T-cell (primary cell): ENCODE results near the gene TKT. TPM values are rescaled to one million over a fixed set of nuclear protein-coding genes. Genes with fewer than 3 reads are reported as not detected.

Experiments used
- ATAC-seq, 4 experiments: fragments of 200-7000 bp in 3 of 4; fragments of 150-1000 bp in 1 of 4; cut with Tn5 transposase; replicated peaks in 1 of 4; 1 replicate in 3 of 4; 2 replicates in 1 of 4; pipeline ENCODE4 v1.10.0; 2021; ENCODE audit warnings: moderate library complexity in 3 of 4, mild to moderate bottlenecking in 2 of 4, moderate number of reproducible peaks in 1 of 4
- CTCF ChIA-PET, 2 donors: fragments of 300-600 bp; sonication (Branson Sonifier 250); formaldehyde crosslinking; loops; one replicate each; lab custom pipeline; 2022; ENCODE audit warnings: antibody characterized with exemption in 2 of 2; lab: Charles Lee
- POLR2A ChIA-PET, 2 donors: fragments of 300-600 bp; sonication (Branson Sonifier 250); formaldehyde crosslinking; loops; one replicate each; lab custom pipeline; 2022; ENCODE audit warnings: antibody characterized with exemption in 2 of 2; lab: Charles Lee
- DNase-seq, 35 experiments: peaks; one replicate each; pipeline versions ENCODE4 v3.0.0 to v3.0.0-alpha.2; 2013 to 2023
- H3K27ac ChIP-seq: one replicate; pipeline ENCODE4 v1.5.1; 2013; ENCODE audit warnings: low read length
- H3K27me3 ChIP-seq, 2 experiments: replicated peaks in 1 of 2; 1 replicate in 1 of 2; 2 replicates in 1 of 2; pipeline versions ENCODE4 v1.6.1 to v1.7.0; 2013; ENCODE audit warnings: low read length in 1 of 2, mixed read lengths in 1 of 2; ENCODE audit not compliant: control insufficient read depth in 2 of 2, insufficient read depth in 2 of 2; ENCODE audit errors: extremely low read depth in 1 of 2
- H3K36me3 ChIP-seq, 2 donors: 1 replicate in 1 of 2; 2 replicates in 1 of 2; pipeline versions ENCODE4 v1.6.1 to v1.7.0; 2013; ENCODE audit warnings: low read length in 1 of 2; ENCODE audit not compliant: control insufficient read depth in 2 of 2, insufficient read depth in 1 of 2; ENCODE audit errors: extremely low read depth in 1 of 2
- H3K4me1 ChIP-seq, 2 experiments: 1 replicate in 1 of 2; 2 replicates in 1 of 2; pipeline versions ENCODE4 v1.6.1 to v1.7.0; 2013; ENCODE audit warnings: low read length in 2 of 2, mixed read lengths in 1 of 2; ENCODE audit not compliant: insufficient read depth in 2 of 2, control insufficient read depth in 1 of 2; ENCODE audit errors: extremely low read depth in 1 of 2
- H3K4me3 ChIP-seq, 2 donors: 1 replicate in 1 of 2; 2 replicates in 1 of 2; pipeline versions ENCODE4 v1.5.1 to v1.7.0; 2013; ENCODE audit warnings: mild to moderate bottlenecking in 2 of 2, low read length in 1 of 2, moderate library complexity in 1 of 2; ENCODE audit not compliant: control insufficient read depth in 1 of 2; ENCODE audit errors: extremely low read depth in 1 of 2
- H3K9me3 ChIP-seq: 2 replicates; pipeline ENCODE4 v1.7.0; 2013
- H3K27ac Mint-ChIP-seq, 2 donors: one replicate each; pipeline ENCODE4 v1.8.0; 2020 to 2021; ENCODE audit warnings: mild to moderate bottlenecking in 2 of 2, mixed read lengths in 2 of 2
- H3K27me3 Mint-ChIP-seq, 2 donors: one replicate each; pipeline ENCODE4 v1.8.0; 2021 to 2022; ENCODE audit warnings: mixed read lengths in 2 of 2
- H3K36me3 Mint-ChIP-seq: one replicate; pipeline ENCODE4 v1.8.0; 2021; ENCODE audit warnings: mixed read lengths
- H3K4me1 Mint-ChIP-seq, 3 donors: one replicate each; pipeline ENCODE4 v1.8.0; 2020 to 2022; ENCODE audit warnings: mixed read lengths in 3 of 3, mild to moderate bottlenecking in 1 of 3
- H3K4me3 Mint-ChIP-seq, 3 donors: one replicate each; pipeline ENCODE4 v1.8.0; 2020 to 2022; ENCODE audit warnings: mild to moderate bottlenecking in 3 of 3, mixed read lengths in 3 of 3, moderate library complexity in 3 of 3
- H3K9me3 Mint-ChIP-seq, 3 donors: one replicate each; pipeline ENCODE4 v1.8.0; 2020 to 2022; ENCODE audit warnings: mixed read lengths in 3 of 3
- WGBS: methylation state at CpG from one replicate; pipeline ENCODE4 v1.1.5; 2013; ENCODE audit warnings: missing lambda C conversion rate; ENCODE audit not compliant: insufficient coverage; 5-methylcytosine and 5-hydroxymethylcytosine counted together
- total RNA-seq, 35 experiments: library from RNA in 6 of 35; stranded (reverse) in 6 of 35; fragments of 120-200 nt in 1 of 35; gene quantifications; one replicate each; pipeline versions ENCODE4 v1.2.1 to v1.2.4 and lab custom pipeline; 2013 to 2026

Gene TKT
- total RNA-seq, 5 donors from 2014 or later (not counting 1 experiment from before 2014, with no cell fraction given), result 98.2 to 139 (median 118) TPM

DNA sequence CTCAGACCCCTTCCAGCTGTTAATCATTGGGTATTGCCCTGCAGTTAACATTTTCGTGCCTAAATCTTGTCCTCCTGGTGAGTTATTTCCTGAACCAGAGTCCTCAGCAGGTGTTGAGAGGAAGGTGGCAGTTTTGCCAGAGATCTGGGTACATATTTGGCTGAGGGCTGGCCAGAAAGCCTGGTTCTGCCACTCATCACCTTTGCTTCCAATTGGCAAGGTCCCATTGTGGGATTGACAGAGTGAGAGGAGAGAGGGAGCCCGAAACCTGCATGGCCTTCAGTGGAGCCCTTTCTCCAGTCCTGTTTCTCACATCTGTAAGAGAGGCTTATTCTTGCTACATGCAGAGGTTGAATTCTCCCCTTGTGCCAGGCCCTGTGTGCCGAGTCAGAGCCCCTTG is 8.9 kb upstream of the TKT start:
- no peak overlapping the region for H3K27ac Mint-ChIP-seq
- CTCF ChIA-PET, result interaction anchor here in 1 of 2 donors (0.6 kb wide), 1 partner anchor 160 kb away, joined by 3 read pairs; no protein-coding TSS in a partner anchor
- H3K27me3 ChIP-seq, result peaks cover 0 to 3% of the 10 kb centered on the region in 2 experiments
- H3K27me3 Mint-ChIP-seq, result no peaks in the 10 kb centered on the region
- no peaks in the 10 kb centered on the region for H3K4me1 ChIP-seq
- POLR2A ChIA-PET, result interaction anchor here in 1 of 2 donors (0.6 kb wide), 1 partner anchor 30 kb away, joined by 9 read pairs; no protein-coding TSS in a partner anchor
- no peaks in the 10 kb centered on the region for H3K36me3 ChIP-seq
- no peaks in the 10 kb centered on the region for H3K9me3 ChIP-seq
- no peaks in the 10 kb centered on the region for H3K9me3 Mint-ChIP-seq
- no peak for ATAC-seq
- H3K36me3 Mint-ChIP-seq, result no peaks in the 10 kb centered on the region
- H3K4me1 Mint-ChIP-seq, result no peaks in the 10 kb centered on the region
- no peak overlapping the region for H3K4me3 ChIP-seq
- 86% methylated on average over 1 of the region's 3 CpGs for WGBS
- DNase-seq, result no peak
- H3K4me3 Mint-ChIP-seq, result no peak overlapping the region
- H3K27ac ChIP-seq, result no peak overlapping the region

DNA sequence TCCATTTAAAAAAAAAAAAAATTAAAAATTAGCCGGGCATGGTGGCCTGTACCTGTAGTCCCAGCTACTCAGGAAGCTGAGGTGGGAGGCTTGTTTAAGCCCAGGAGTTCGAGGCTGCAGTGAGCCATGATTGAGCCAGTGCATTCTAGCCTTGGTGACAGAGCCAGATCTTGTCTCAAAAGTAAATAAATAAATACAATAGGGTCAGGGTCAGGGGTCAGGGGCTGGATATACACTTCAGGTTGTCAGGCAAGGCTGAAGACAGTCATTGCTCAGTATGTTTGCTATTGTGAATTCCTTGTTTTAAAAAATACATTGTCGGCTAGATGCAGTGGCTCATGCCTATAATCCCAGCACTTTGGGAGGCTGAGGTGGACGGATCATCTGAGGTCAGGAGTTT is 8.1 kb upstream of the TKT start:
- no peak overlapping the region for H3K27ac Mint-ChIP-seq
- CTCF ChIA-PET, result no interaction called here
- POLR2A ChIA-PET, result interaction anchor here in 1 of 2 donors (0.6 kb wide), 1 partner anchor 83 kb away, joined by 3 read pairs; the partner anchor contains the start of gene DCP1A
- no peaks in the 10 kb centered on the region for H3K4me1 ChIP-seq
- no peaks in the 10 kb centered on the region for H3K9me3 Mint-ChIP-seq
- ATAC-seq (no peak), DNase-seq (no peak)
- WGBS, result 70% methylated on average over 2 of the region's 4 CpGs
- H3K27ac ChIP-seq, result no peak overlapping the region
- H3K4me1 Mint-ChIP-seq, result no peaks in the 10 kb centered on the region
- no peaks in the 10 kb centered on the region for H3K27me3 Mint-ChIP-seq
- H3K27me3 ChIP-seq, result peaks cover 0 to 3% of the 10 kb centered on the region in 2 experiments
- H3K36me3 ChIP-seq, result no peaks in the 10 kb centered on the region
- no peaks in the 10 kb centered on the region for H3K36me3 Mint-ChIP-seq
- H3K4me3 Mint-ChIP-seq, result no peak overlapping the region
- no peaks in the 10 kb centered on the region for H3K9me3 ChIP-seq
- H3K4me3 ChIP-seq, result no peak overlapping the region

DNA sequence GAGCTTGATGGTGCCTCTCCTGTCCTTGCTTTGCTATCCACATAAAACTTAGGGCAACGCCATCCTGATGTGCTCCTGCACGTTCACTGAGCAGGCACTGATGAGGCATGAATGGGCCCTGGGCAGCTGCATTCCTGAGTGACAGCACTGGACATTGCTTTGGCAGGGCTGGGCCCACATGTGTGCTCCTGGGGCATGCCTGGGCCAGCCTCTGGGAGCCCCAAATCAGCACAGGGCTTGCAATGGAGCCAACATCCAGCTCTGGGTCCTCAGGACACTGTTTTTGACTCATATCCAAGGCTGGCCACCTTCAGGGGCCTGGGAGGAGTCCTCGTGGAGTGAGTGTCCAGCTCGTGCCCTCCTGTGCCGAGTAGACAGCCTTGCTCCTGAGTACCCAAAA is 5.9 kb upstream of the TKT start:
- no peak overlapping the region for H3K27ac Mint-ChIP-seq
- Histone ChIP-seq H3K4me1 (no peaks in the 10 kb centered on the region), H3K36me3 (no peaks in the 10 kb centered on the region), H3K9me3 (no peaks in the 10 kb centered on the region), H3K4me3 (no peak overlapping the region), H3K27ac (no peak overlapping the region), H3K27me3 (peaks cover 0 to 3% of the 10 kb centered on the region in 2 experiments)
- no peaks in the 10 kb centered on the region for H3K9me3 Mint-ChIP-seq
- no peaks in the 10 kb centered on the region for H3K4me1 Mint-ChIP-seq
- no peak overlapping the region for H3K4me3 Mint-ChIP-seq
- 80% methylated on average over 2 of the region's 5 CpGs for WGBS
- no peak for DNase-seq
- ChIA-PET POLR2A (interaction anchor here in 1 of 2 donors (0.7 kb wide), 1 partner anchor 74 kb away, joined by 3 read pairs; no protein-coding TSS in a partner anchor), CTCF (interaction anchor here in 1 of 2 donors (0.5 kb wide), 1 partner anchor 1573 kb away, joined by 3 read pairs; no protein-coding TSS in a partner anchor)
- no peaks in the 10 kb centered on the region for H3K36me3 Mint-ChIP-seq
- no peaks in the 10 kb centered on the region for H3K27me3 Mint-ChIP-seq
- ATAC-seq, result no peak

DNA sequence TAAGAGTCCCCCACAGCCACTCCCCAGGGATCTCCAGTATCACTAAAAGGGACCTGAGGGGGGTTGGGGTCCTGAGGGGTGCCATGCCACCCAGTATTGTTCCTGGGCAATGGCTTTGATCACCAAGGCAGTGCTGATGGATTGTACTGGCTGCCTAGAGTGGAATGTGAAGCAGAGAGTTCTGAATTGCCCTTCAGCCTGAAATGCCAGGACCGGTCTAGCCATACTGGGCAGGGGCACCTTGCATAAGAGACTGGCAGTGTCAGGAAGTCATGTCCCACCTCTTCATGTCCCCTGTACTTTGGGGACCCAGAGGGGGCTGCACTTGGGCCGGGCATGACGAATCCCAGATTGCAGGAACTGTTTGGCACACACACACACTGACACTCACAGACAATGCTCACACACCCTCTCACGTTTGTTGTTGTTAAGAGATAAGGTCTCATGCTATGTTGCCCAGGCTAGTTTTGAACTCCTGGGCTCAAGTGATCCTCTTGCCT is 4.5 kb upstream of the TKT start:
- Mint-ChIP-seq H3K4me3 (no peak overlapping the region), H3K27me3 (no peaks in the 10 kb centered on the region), H3K36me3 (no peaks in the 10 kb centered on the region), H3K4me1 (peaks cover 0 to 2% (median 0%) of the 10 kb centered on the region in 3 donors), H3K27ac (no peak overlapping the region), H3K9me3 (no peaks in the 10 kb centered on the region)
- ChIA-PET POLR2A (no interaction called here), CTCF (no interaction called here)
- Histone ChIP-seq H3K36me3 (no peaks in the 10 kb centered on the region), H3K27ac (no peak overlapping the region), H3K4me3 (no peak overlapping the region), H3K27me3 (peaks cover 0 to 3% of the 10 kb centered on the region in 2 experiments), H3K4me1 (peaks cover 0 to 5% of the 10 kb centered on the region in 2 experiments), H3K9me3 (no peaks in the 10 kb centered on the region)
- DNase-seq (no peak), ATAC-seq (no peak)
- whole genome bisulfite sequencing, result 100% methylated on average over 1 of the region's 4 CpGs

DNA sequence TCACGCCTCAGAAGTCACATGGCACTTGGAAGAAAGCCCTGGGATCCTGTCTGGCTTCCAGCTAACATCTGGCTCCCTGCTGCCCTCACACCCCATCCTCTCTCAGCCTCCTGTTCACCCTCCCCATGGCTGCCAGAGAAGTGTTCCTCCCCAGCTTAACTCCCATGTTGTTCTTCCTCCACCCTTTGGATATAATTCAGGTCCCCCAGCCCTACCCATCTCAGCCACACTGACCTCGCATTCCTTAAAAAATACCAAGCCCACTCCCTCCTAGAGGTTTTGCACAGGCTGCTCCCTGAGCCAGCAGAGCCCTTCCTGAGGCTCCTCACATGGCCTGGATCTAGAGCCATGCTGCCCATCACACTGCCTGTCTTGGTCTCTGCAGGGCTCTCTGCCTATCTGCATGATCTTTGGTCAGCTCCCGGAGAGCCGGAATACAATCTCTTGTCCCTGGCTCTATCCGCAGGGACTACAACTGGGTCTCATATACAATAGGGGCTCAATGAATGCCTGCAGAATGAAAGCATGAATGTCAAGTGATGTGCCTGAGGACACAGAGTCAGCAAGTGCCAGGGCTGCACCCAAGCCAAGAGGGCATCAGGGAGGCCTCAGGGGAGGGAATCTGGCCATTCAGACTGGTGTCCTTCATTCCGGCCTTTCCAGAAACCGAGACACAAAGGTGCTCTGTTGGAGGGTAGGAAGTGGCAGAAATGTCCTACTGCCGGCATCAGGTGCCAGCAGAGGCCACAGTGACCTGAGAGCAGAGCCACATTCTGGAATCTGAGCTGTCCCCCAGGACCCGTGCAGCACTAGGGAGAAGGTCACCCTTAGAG is 3.8 kb upstream of the TKT start:
- no peaks in the 10 kb centered on the region for H3K27me3 Mint-ChIP-seq
- POLR2A ChIA-PET, result no interaction called here
- H3K36me3 Mint-ChIP-seq, result no peaks in the 10 kb centered on the region
- H3K9me3 Mint-ChIP-seq, result no peaks in the 10 kb centered on the region
- no peak overlapping the region for H3K27ac ChIP-seq
- DNase-seq, result no peak
- no peaks in the 10 kb centered on the region for H3K27me3 ChIP-seq
- CTCF ChIA-PET, result no interaction called here
- H3K36me3 ChIP-seq, result no peaks in the 10 kb centered on the region
- no peak overlapping the region for H3K4me3 Mint-ChIP-seq
- 80% methylated on average over 8 of the region's 9 CpGs for WGBS
- peaks cover 0 to 8% of the 10 kb centered on the region in 2 experiments for H3K4me1 ChIP-seq
- H3K27ac Mint-ChIP-seq, result no peak overlapping the region
- H3K4me3 ChIP-seq, result no peak overlapping the region
- no peaks in the 10 kb centered on the region for H3K9me3 ChIP-seq
- no peak for ATAC-seq
- peaks cover 2 to 5% (median 4%) of the 10 kb centered on the region in 3 donors for H3K4me1 Mint-ChIP-seq

DNA sequence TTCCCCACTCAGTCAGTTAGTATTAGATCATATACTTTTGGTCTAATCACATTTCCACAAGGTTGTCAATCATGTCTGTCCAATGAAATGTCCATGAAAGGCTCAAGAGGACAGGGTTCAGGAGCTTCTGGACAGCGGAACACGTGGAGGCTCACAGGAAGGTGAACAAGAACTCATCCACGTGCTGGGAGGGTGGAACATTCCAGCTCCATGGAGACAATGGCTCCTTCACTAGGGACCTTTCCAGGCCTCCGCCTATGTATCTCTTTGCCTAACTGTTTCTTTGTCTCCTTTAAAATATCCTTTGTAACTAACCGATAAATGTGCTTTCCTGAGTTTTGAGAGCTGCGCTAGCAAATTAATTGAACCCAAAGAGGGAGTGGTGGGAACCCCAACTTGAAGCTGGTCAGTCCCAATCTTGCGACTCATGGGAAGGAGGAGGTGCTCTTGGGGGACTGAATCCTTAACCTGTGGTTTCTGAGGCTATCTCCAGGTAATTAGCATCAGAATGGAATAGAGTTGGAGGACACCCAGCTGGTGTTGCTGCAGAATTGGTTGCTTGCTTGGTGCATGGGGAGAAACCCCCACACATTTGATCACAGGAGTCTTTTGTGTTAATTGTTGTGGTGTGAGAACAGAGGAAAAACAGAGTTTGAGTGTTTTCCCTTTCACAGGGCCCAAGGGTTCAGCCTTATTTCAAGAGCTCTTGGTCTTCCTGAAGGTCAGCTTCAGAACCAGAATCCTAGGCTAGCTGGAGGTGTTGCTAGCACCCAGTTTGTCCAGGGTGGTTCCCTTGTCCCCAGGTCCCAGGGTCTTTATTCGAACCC is 3.0 kb upstream of the TKT start:
- no peaks in the 10 kb centered on the region for H3K27me3 Mint-ChIP-seq
- POLR2A ChIA-PET, result no interaction called here
- no peak overlapping the region for H3K27ac Mint-ChIP-seq

More for the DNA sequence above, 3.0 kb upstream of the TKT start:
- Histone ChIP-seq H3K4me1 (peaks cover 6 to 16% of the 10 kb centered on the region in 2 experiments), H3K27me3 (no peaks in the 10 kb centered on the region), H3K27ac (no peak overlapping the region), H3K4me3 (no peak overlapping the region), H3K36me3 (no peaks in the 10 kb centered on the region), H3K9me3 (no peaks in the 10 kb centered on the region)
- no peak overlapping the region for H3K4me3 Mint-ChIP-seq
- no peaks in the 10 kb centered on the region for H3K36me3 Mint-ChIP-seq
- H3K9me3 Mint-ChIP-seq, result no peaks in the 10 kb centered on the region
- DNase-seq (no peak), ATAC-seq (no peak)
- H3K4me1 Mint-ChIP-seq, result peaks cover 10 to 13% (median 12%) of the 10 kb centered on the region in 3 donors
- WGBS, result 83% methylated on average over 4 of the region's 8 CpGs
- CTCF ChIA-PET, result no interaction called here
